Measurements from ENCODE around the gene GAK.
"Not testable (repeated sequence)": the region's sequence is repeated elsewhere in the genome, so short reads cannot be mapped to it uniquely, and the experiment has no call there.

GAK gene

DNA sequence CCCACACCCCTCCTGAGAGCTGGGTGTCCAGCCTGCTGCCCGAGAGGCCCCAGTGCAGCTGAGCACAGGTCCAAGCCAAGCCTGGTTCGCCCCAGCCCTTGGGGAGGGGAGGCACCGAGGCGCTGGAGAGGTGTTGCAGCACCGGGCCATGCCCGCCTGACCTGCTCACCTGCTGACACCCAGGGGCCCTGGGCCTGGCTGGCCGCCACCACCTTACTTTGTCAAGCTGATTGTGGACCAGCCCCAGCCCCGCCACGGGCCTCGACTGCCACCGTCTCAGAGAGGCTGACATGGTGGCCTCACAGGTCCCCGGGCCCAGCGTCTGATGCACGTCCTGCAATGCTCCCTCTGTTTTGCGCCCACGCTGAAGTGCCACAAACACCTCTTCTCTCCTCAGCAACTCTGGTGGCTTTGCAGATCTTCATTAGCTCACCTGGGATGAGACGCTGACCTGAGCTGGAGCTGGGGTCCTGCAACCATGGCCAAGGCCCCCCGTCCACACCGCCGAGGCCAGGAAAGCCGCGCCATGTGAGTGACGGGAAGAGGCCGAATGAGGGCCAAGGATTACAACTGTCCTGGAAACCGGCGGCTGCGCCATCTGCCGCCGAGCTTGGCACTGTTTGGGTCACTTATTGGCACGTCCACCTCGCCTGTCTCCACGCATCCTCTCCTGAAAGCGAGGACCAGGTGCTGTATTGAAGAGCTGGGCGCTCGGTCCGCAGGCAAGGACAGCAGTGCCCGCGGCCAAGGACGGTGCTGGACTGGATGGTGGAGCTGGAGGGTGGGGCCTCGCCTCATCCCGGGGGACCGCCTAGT is 113.8 kb downstream of the GAK start:
- DNase-seq (ENCODE audit: low read depth in 2 of 2) = no peak

DNA sequence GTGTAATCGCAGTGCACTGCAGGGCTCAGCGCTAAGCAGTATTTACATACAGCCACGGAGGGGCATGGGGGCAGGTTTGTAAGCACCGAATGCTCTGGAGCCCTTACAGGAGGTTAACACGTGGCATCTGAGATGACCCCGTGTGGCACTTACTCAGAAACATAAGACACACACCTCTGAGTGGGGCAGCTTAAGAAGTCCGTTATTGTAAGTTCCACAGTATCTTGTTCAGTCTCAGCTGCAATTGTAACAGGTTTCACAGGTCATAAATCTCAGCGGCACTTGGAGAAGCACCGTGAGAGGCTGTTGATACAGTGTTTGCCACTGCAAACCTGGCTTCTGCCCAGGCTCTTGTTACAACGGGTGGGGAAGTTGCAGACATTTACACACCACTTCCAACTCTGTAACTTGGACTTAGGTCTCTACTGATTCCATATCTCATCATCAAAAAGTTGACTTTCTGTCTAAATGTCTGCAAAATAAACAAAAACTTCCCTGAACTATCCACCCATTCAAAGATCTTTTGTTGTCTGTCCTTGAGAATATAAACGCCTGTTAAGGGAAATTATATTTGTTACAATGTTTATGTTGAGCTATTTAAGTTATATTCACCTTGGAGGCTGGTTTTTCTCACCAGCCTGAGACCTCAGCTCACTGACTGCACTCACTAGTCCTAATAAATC is 116.5 kb downstream of the GAK start:
- DNase-seq (ENCODE audit: low read depth in 2 of 2) = no peak

DNA sequence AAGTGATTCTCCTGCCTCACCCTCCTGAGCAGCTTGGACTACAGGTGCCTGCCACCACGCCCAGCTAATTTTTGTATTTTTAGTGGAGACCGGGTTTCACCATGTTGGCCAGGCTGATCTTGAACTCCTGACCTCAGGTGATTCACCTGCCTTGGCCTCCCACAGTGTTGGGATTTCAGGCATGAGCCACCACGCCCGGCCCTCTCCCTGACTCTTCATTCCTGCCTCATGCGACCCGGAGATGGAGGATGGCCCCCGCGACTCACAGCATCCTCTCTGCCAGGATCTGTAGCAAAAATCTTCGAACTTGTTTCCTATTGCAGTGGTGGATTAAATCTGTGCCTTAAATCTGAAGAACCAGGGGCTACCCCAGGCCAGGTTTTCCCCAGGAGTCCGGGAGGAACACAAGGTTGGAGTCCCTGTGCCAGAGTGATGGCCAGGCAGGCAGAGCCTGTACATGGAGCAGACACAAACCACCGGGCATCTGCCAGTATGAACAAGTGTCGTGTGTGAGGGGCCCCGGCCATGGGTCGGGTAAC is 117.7 kb downstream of the GAK start:
- no peak for DNase-seq (ENCODE audit: low read depth in 2 of 2)

DNA sequence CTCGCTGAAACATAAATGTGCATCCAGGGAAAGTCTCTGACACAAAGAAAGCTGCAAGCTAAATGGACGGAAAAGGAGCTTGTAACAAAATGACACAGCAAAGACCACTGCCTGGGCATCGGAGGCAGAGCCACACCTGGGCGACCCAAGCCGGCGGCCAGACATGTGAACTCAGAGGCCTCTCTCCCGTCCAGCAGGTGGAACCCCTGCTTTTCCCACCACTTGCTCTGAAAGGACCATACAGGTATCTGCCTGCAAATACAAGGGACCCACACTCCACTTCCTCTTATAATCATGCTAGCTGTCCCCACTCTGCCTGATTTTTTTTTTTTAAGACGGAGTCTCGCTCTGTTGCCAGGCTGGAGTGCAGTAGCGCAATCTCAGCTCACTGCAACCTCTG is 118.2 kb downstream of the GAK start:
- DNase-seq (ENCODE audit: low read depth in 2 of 2) = no peak

DNA sequence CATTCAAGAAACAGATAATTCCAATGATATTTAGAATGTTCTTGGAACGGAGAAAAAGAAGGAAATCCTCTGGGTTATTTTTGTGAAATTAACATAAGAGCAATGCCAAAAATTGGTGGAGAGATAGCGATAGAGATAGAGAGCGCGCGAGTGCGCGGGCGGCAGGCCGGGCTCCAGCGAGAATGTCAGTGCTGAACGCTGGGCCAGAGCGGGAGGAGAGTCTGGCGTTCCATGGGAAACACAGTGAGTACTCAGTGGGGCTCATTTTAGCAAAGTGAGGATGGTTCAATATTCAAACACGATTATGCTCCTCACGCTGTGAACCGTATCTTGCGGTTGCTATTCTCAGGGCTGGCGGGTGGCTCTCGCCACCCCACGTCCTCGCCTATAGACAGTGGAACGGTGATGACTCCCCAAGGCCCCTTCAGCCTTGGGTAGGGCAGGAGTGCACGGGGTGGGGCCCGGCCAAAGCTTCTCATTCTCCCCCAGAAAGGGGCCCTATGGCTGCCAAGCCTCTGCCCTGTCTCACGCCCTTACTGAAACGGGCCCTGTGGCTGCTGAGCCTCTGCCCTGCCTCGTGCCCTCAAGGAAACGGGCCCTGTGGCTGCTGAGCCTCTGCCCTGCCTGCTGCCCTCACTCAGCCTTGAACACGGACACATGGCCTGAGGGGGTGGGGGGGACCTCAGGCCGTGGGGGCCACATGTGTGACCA is 123.1 kb downstream of the GAK start:
- DNase-seq (ENCODE audit: low read depth in 2 of 2) = no peak

DNA sequence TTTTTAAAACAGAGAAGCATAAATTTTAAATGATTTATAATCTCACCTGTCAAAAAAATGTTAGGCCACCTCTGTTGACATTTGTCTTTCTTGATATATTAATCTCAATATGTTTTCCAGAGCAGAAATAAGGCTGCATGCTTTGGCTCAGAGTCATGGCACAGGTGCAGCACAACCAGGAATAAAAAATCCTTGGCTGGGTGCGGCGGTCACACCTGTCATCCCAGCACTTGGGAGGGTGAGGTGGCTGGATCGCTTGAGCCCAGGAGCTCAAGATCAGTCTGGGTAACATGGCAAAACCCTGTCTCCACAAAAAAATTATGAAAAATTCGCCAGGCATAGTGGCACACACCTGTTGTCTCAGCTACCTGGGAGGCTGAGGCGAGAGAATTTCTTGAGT is 124.3 kb downstream of the GAK start:
- DNase-seq (ENCODE audit: low read depth in 2 of 2) = no peak

DNA sequence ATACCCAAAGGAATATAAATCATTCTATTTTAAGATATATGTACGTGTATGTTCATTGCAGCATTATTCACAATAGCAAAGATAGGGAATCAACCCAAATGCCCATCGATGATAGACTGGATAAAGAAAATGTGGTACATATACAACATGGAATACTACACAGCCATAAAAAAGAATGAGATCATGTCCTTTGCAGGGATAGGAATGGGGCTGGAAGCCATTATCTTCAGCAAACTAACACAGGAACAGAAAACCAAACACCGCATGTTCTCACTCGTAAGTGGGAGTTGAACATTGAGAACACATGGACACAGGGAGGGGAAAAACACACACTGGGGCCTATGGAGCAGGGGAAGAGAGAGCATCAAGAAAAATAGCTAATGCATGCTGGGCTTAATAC is 125.1 kb downstream of the GAK start:
- not testable (repeated sequence) for DNase-seq (ENCODE audit: low read depth in 2 of 2)

DNA sequence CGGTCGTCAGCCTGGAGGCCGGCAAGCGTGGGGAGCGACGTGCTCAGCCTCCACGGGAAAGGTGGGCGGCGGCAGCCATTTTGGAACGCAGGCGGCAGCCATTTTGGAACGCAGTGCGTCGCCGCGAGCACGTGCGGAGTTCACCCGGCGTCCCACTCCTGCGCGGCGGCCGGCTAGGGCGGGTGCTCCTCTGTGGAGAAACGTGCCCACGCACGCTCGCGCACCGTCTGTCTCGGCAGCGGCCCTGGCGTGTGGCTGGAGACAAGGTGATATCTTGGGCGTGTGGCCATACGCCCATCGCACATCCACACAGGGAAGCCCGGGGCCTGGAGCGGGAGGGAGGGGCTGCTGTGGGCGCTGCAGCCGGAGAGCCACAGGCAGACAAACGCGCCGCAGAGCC is 127.3 kb downstream of the GAK start:
- DNase-seq (ENCODE audit: low read depth in 2 of 2) = no peak

DNA sequence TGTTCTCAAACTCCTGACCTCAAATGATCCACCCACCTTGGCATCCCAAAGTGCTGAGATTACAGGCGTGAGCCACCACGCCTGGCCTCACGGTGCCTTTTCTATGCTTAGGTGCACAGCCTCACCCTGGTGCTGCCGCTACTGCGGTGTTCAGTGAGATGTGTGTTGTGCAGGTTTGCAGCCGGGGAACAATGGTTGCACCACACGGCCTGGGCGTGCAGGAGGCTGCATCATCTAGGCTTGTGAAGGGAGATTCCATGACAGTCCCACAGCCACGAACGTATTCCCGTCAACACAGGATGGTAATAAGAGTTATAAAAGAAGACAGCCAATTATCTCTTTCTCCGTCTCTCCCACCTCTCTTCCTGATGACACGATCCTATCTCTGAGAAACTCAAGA is 128.2 kb downstream of the GAK start:
- no peak for DNase-seq (ENCODE audit: low read depth in 2 of 2)

DNA sequence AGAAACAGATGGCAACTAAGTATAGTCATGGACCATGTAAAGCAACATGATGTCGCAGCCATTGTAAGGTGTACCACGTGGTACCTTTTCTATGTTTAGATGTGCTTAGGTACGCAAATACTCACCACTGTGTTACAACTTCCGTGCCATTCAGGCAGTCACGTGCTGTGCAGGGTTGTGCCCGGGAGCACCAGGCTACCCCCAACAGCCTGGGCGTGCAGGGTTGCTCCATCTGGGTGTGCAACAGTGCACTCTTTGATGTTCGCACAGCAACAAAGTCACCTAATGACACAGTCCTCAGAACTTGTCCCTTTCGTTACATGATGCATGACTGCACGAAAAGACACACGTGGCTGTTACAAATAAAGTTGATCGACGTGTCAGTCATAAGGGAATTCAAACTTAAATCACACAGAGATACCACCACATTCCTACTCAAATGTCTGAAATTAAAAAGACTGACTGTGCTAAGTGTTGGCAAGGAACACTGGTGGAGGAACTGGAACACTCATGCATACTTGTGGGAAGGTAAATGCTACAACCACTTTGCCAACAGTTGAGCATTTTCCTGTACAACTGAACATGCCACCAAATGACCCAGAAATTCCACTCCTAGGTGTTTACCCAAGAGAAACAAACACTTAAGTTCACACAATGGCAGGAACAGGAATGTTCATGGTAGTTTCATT is 130.5 kb downstream of the GAK start:
- DNase-seq (ENCODE audit: low read depth in 2 of 2) = no peak
